H1 (cell line): ENCODE data around the gene MYO1D. TPM values are rescaled to one million over a fixed set of nuclear protein-coding genes. Genes with fewer than 3 reads are reported as not detected.

Experiments used
- ASH2L ChIP-seq: fragments of 200-600, 300-600 bp; sonication (generic); IDR thresholded peaks from one replicate; pipeline ENCODE4 v1.7.1; 2017; ENCODE audit warnings: low read length
- CHD1 ChIP-seq: IDR thresholded peaks from 2 replicates; pipeline ENCODE4 v1.6.1; 2012; ENCODE audit warnings: low read depth, low read length, improper control_type of control experiment
- EZH2 ChIP-seq: fragments of 200-600 bp; sonication (generic); IDR thresholded peaks from 2 replicates; pipeline ENCODE4 v1.7.1; 2012; ENCODE audit warnings: low read depth, mild to moderate bottlenecking, moderate library complexity, low read length, inconsistent platforms; ENCODE audit not compliant: severe bottlenecking
- HDAC2 ChIP-seq, 2 experiments: fragments of 300-600 bp in 1 of 2; sonication (generic) in 1 of 2; IDR thresholded peaks; 2 replicates each; pipeline ENCODE4 v1.6.1; 2011 to 2012; ENCODE audit warnings: low read depth in 2 of 2, low read length in 2 of 2, mild to moderate bottlenecking in 2 of 2, moderate library complexity in 2 of 2, borderline replicate concordance in 1 of 2, inconsistent platforms in 1 of 2
- KDM1A ChIP-seq: fragments of 200-600, 300-600 bp; sonication (generic); IDR thresholded peaks from 2 replicates; pipeline ENCODE4 v1.7.1; 2016; ENCODE audit warnings: mild to moderate bottlenecking, low read length, borderline replicate concordance
- KDM5A ChIP-seq: fragments of 200-600 bp; IDR thresholded peaks from 2 replicates; pipeline ENCODE4 v1.7.1; 2012; ENCODE audit warnings: mild to moderate bottlenecking, low read length, inconsistent platforms, mixed read lengths
- MAFK ChIP-seq: IDR thresholded peaks from 2 replicates; pipeline ENCODE4 v1.6.1; 2012; ENCODE audit warnings: low read depth, mild to moderate bottlenecking, improper control_type of control experiment, low read length
- RXRA ChIP-seq: IDR thresholded peaks from 2 replicates; pipeline ENCODE4 v1.6.1; 2011; ENCODE audit warnings: low read depth, mild to moderate bottlenecking, low read length, moderate library complexity; ENCODE audit not compliant: insufficient read depth
- SP1 ChIP-seq: IDR thresholded peaks from 2 replicates; pipeline ENCODE4 v1.6.1; 2011; ENCODE audit warnings: low read depth, low read length
- TCF12 ChIP-seq: IDR thresholded peaks from 2 replicates; pipeline ENCODE4 v1.6.1; 2011; ENCODE audit warnings: low read depth, mild to moderate bottlenecking, low read length
- polyA plus RNA-seq, 7 experiments: library from polyadenylated mRNA; depleted of rRNA in 3 of 7; stranded (reverse) in 5 of 7; unstranded in 2 of 7; fragments of >200 nt in 5 of 7; fragments of 200-250 nt in 2 of 7; gene quantifications; 1 replicate in 5 of 7; 2 replicates in 1 of 7; 4 replicates in 1 of 7; pipeline versions ENCODE4 v1.2.1 to v1.2.3, GENCODE V29; 2011 to 2013; ENCODE audit warnings: missing spikeins in 2 of 7, mixed read lengths in 2 of 7
- total RNA-seq: library from RNA; stranded (reverse); fragmentation: NEBNext Ultra II Directional; extraction: Animal tissue kit (Norgen Biotek cat#: 25700); gene quantifications from 2 replicates; pipeline ENCODE4 v1.2.1, GENCODE V29; 2021
- TF ChIP-seq, protein P1 (sequence below): fragments of 300-600 bp; sonication (generic); IDR thresholded peaks from 2 replicates; pipeline ENCODE4 v1.7.1; 2012; ENCODE audit warnings: low read length, moderate library complexity, mild to moderate bottlenecking, inconsistent platforms; ENCODE audit not compliant: insufficient replicate concordance
- TF ChIP-seq, protein P2 (sequence below): IDR thresholded peaks from 2 replicates; pipeline ENCODE4 v1.6.1; 2011; ENCODE audit warnings: low read depth, mild to moderate bottlenecking, low read length; ENCODE audit not compliant: insufficient read depth

MYO1D gene
- total and polyA plus RNA-seq, 2 of the 8 experiments (the other 6 are each of a cell fraction or from before 2014, with no cell fraction given), result 6.5 to 25.4 TPM

- TF ChIP-seq, protein P1, sequence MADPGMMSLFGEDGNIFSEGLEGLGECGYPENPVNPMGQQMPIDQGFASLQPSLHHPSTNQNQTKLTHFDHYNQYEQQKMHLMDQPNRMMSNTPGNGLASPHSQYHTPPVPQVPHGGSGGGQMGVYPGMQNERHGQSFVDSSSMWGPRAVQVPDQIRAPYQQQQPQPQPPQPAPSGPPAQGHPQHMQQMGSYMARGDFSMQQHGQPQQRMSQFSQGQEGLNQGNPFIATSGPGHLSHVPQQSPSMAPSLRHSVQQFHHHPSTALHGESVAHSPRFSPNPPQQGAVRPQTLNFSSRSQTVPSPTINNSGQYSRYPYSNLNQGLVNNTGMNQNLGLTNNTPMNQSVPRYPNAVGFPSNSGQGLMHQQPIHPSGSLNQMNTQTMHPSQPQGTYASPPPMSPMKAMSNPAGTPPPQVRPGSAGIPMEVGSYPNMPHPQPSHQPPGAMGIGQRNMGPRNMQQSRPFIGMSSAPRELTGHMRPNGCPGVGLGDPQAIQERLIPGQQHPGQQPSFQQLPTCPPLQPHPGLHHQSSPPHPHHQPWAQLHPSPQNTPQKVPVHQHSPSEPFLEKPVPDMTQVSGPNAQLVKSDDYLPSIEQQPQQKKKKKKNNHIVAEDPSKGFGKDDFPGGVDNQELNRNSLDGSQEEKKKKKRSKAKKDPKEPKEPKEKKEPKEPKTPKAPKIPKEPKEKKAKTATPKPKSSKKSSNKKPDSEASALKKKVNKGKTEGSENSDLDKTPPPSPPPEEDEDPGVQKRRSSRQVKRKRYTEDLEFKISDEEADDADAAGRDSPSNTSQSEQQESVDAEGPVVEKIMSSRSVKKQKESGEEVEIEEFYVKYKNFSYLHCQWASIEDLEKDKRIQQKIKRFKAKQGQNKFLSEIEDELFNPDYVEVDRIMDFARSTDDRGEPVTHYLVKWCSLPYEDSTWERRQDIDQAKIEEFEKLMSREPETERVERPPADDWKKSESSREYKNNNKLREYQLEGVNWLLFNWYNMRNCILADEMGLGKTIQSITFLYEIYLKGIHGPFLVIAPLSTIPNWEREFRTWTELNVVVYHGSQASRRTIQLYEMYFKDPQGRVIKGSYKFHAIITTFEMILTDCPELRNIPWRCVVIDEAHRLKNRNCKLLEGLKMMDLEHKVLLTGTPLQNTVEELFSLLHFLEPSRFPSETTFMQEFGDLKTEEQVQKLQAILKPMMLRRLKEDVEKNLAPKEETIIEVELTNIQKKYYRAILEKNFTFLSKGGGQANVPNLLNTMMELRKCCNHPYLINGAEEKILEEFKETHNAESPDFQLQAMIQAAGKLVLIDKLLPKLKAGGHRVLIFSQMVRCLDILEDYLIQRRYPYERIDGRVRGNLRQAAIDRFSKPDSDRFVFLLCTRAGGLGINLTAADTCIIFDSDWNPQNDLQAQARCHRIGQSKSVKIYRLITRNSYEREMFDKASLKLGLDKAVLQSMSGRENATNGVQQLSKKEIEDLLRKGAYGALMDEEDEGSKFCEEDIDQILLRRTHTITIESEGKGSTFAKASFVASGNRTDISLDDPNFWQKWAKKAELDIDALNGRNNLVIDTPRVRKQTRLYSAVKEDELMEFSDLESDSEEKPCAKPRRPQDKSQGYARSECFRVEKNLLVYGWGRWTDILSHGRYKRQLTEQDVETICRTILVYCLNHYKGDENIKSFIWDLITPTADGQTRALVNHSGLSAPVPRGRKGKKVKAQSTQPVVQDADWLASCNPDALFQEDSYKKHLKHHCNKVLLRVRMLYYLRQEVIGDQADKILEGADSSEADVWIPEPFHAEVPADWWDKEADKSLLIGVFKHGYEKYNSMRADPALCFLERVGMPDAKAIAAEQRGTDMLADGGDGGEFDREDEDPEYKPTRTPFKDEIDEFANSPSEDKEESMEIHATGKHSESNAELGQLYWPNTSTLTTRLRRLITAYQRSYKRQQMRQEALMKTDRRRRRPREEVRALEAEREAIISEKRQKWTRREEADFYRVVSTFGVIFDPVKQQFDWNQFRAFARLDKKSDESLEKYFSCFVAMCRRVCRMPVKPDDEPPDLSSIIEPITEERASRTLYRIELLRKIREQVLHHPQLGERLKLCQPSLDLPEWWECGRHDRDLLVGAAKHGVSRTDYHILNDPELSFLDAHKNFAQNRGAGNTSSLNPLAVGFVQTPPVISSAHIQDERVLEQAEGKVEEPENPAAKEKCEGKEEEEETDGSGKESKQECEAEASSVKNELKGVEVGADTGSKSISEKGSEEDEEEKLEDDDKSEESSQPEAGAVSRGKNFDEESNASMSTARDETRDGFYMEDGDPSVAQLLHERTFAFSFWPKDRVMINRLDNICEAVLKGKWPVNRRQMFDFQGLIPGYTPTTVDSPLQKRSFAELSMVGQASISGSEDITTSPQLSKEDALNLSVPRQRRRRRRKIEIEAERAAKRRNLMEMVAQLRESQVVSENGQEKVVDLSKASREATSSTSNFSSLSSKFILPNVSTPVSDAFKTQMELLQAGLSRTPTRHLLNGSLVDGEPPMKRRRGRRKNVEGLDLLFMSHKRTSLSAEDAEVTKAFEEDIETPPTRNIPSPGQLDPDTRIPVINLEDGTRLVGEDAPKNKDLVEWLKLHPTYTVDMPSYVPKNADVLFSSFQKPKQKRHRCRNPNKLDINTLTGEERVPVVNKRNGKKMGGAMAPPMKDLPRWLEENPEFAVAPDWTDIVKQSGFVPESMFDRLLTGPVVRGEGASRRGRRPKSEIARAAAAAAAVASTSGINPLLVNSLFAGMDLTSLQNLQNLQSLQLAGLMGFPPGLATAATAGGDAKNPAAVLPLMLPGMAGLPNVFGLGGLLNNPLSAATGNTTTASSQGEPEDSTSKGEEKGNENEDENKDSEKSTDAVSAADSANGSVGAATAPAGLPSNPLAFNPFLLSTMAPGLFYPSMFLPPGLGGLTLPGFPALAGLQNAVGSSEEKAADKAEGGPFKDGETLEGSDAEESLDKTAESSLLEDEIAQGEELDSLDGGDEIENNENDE, result no peak
- TF ChIP-seq SP1 (no peak), KDM1A (no peak), EZH2 (no peak), MAFK (no peak), ASH2L (no peak), TCF12 (no peak), CHD1 (no peak), RXRA (no peak), HDAC2 (IDR thresholded peaks at IDR 0.05; ENCODE audit: borderline replicate concordance in 1 of 2, low read depth in 2 of 2, low read length in 2 of 2) (no peak), KDM5A (no peak)
- TF ChIP-seq, protein P2, sequence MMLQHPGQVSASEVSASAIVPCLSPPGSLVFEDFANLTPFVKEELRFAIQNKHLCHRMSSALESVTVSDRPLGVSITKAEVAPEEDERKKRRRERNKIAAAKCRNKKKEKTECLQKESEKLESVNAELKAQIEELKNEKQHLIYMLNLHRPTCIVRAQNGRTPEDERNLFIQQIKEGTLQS, result no peak
Observed at GRCh38 chr17:32910769-32911168, 33.8 kb upstream of the MYO1D start (continued).
